Peyer's patch (tissue), 4 donors: ENCODE results near the gene SMIM20. TPM values are rescaled to one million over a fixed set of nuclear protein-coding genes. Genes with fewer than 3 reads are reported as not detected.
A peak's percentile ranks its signal among the peaks of the same experiment; 100 is the strongest.

ENCODE experiments used
- DNase-seq, 3 donors: peaks; one replicate each; pipeline ENCODE4 v3.0.0-alpha.2; 2017 to 2019
- H3K27ac ChIP-seq, 4 donors: fragments of 200-600 bp; sonication (generic); one replicate each; pipeline ENCODE4 v1.5.1; 2016 to 2019
- H3K27me3 ChIP-seq, 2 donors: fragments of 200-600 bp; sonication (generic); one replicate each; pipeline ENCODE4 v1.5.1; 2019
- H3K36me3 ChIP-seq, 3 donors: fragments of 200-600 bp; sonication (generic); one replicate each; pipeline ENCODE4 v1.5.1; 2016 to 2019
- H3K4me1 ChIP-seq, 4 donors: fragments of 200-600 bp; sonication (generic); one replicate each; pipeline ENCODE4 v1.5.1; 2016 to 2019
- H3K4me3 ChIP-seq, 4 donors: fragments of 200-600 bp; sonication (generic); 1 replicate in 3 of 4; 2 replicates in 1 of 4; pipeline ENCODE4 v1.5.1; 2016 to 2019; ENCODE audit warnings: mild to moderate bottlenecking in 1 of 4
- H3K9me3 ChIP-seq, 4 donors: fragments of 200-600 bp; sonication (generic); one replicate each; pipeline ENCODE4 v1.5.1; 2016 to 2019; ENCODE audit warnings: mild to moderate bottlenecking in 1 of 4
- POLR2A ChIP-seq, 2 donors: fragments of 450-650 bp; IDR thresholded peaks; one replicate each; pipeline ENCODE4 v1.5.1; 2017; ENCODE audit warnings: antibody characterized with exemption in 2 of 2, mild to moderate bottlenecking in 2 of 2, moderate library complexity in 2 of 2
- total RNA-seq, 4 donors: library from RNA; depleted of rRNA; stranded (reverse); fragments of >200 nt; gene quantifications; one replicate each; pipeline ENCODE4 v1.1.0, GENCODE V29; 2016
- TF ChIP-seq, protein P1 (sequence below), 6 experiments: fragments of 450-650 bp in 4 of 6; fragments of 200-600 bp in 2 of 6; sonication (generic) in 1 of 6; IDR thresholded peaks; one replicate each; pipeline ENCODE4 v1.5.1; 2017 to 2019; ENCODE audit warnings: antibody characterized with exemption in 6 of 6, mild to moderate bottlenecking in 3 of 6, moderate library complexity in 1 of 6

Gene SMIM20
- total RNA-seq, 4 donors from 2014 or later: 11.6 to 55.7 (median 31.3) TPM

- H3K4me1 ChIP-seq: no peaks in the 10 kb centered on the region
- H3K9me3 ChIP-seq: no peaks in the 10 kb centered on the region
- H3K27ac ChIP-seq: no peak overlapping the region
- peak; percentile 61 to 78 (median 62) for DNase-seq
- H3K27me3 ChIP-seq: no peaks in the 10 kb centered on the region
- no peaks in the 10 kb centered on the region for H3K36me3 ChIP-seq
- H3K4me3 ChIP-seq: no peak overlapping the region
- TF ChIP-seq, protein P1, sequence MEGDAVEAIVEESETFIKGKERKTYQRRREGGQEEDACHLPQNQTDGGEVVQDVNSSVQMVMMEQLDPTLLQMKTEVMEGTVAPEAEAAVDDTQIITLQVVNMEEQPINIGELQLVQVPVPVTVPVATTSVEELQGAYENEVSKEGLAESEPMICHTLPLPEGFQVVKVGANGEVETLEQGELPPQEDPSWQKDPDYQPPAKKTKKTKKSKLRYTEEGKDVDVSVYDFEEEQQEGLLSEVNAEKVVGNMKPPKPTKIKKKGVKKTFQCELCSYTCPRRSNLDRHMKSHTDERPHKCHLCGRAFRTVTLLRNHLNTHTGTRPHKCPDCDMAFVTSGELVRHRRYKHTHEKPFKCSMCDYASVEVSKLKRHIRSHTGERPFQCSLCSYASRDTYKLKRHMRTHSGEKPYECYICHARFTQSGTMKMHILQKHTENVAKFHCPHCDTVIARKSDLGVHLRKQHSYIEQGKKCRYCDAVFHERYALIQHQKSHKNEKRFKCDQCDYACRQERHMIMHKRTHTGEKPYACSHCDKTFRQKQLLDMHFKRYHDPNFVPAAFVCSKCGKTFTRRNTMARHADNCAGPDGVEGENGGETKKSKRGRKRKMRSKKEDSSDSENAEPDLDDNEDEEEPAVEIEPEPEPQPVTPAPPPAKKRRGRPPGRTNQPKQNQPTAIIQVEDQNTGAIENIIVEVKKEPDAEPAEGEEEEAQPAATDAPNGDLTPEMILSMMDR (IDR thresholded peaks at IDR 0.05): peak in 4 of 6 experiments; percentile 55 to 70 (median 62)
- no peak for TF ChIP-seq POLR2A (IDR thresholded peaks at IDR 0.05)
These were observed 11.6 kb downstream of the SMIM20 start for GRCh38 chr4:25925486-25926201.

- Histone ChIP-seq H3K9me3 (no peaks in the 10 kb centered on the region), H3K36me3 (no peaks in the 10 kb centered on the region), H3K4me3 (no peak overlapping the region), H3K27me3 (no peaks in the 10 kb centered on the region), H3K4me1 (no peaks in the 10 kb centered on the region), H3K27ac (no peak overlapping the region)
- no peak for DNase-seq
- no peak for TF ChIP-seq POLR2A (IDR thresholded peaks at IDR 0.05)
- TF ChIP-seq, protein P1 (IDR thresholded peaks at IDR 0.05): no peak
These were observed 12.4 kb downstream of the SMIM20 start for GRCh38 chr4:25926462-25926861.

GRCh38 chr4:25927361-25928195, 13.6 kb downstream of the SMIM20 start:
- DNase-seq: no peak
- no peak for TF ChIP-seq POLR2A (IDR thresholded peaks at IDR 0.05)
- TF ChIP-seq, protein P1 (IDR thresholded peaks at IDR 0.05): no peak
- H3K27me3 ChIP-seq: no peaks in the 10 kb centered on the region
- H3K9me3 ChIP-seq: no peaks in the 10 kb centered on the region
- no peaks in the 10 kb centered on the region for H3K36me3 ChIP-seq
- H3K4me1 ChIP-seq: no peaks in the 10 kb centered on the region
- H3K27ac ChIP-seq: no peak overlapping the region
- no peak overlapping the region for H3K4me3 ChIP-seq

GRCh38 chr4:25928379-25929297, 14.6 kb downstream of the SMIM20 start:
- peak overlapping the region in 1 of 4 donors; percentile 22 for H3K27ac ChIP-seq
- TF ChIP-seq POLR2A (IDR thresholded peaks at IDR 0.05): no peak
- TF ChIP-seq, protein P1 (IDR thresholded peaks at IDR 0.05): no peak

DNA sequence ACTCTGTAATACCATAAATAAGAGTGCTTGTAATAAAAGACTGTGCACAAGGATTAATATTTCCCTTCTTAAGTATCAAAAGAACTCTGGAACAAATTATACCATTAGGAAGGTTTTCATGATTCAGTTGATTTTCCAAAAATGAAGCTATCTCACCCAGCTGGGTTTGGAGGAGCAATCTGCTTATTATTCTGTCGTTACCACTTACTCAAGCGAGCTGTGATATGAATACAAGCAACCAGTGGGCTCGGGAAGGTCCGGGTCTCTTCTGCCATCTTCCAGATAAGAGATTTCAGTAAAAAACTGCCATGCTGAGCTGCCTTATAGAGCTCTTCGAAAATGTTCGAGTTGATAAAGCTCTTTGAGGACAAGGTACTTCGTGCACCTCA, 15.3 kb downstream of the SMIM20 start:
- no peak for DNase-seq
- Histone ChIP-seq H3K27ac (no peak overlapping the region), H3K4me3 (no peak overlapping the region), H3K36me3 (no peaks in the 10 kb centered on the region), H3K9me3 (no peaks in the 10 kb centered on the region), H3K4me1 (no peaks in the 10 kb centered on the region), H3K27me3 (no peaks in the 10 kb centered on the region)
- TF ChIP-seq, protein P1 (IDR thresholded peaks at IDR 0.05): no peak
- TF ChIP-seq POLR2A (IDR thresholded peaks at IDR 0.05): no peak

More at GRCh38 chr4:25928379-25929297, 14.6 kb downstream of the SMIM20 start:
- no peaks in the 10 kb centered on the region for H3K9me3 ChIP-seq
- H3K36me3 ChIP-seq: no peaks in the 10 kb centered on the region
- no peak for DNase-seq
- no peaks in the 10 kb centered on the region for H3K27me3 ChIP-seq
- no peaks in the 10 kb centered on the region for H3K4me1 ChIP-seq
- H3K4me3 ChIP-seq: no peak overlapping the region
